GM19455 (cell line): ENCODE data around the gene KCNJ10.
A peak's percentile ranks its signal among the peaks of the same experiment; 100 is the strongest.
"Not testable (repeated sequence)": the region's sequence is repeated elsewhere in the genome, so short reads cannot be mapped to it uniquely, and the experiment has no call there.

ENCODE experiments used
- ATAC-seq: cut with Tn5 transposase; IDR thresholded peaks from one replicate; pipeline ENCODE4 v1.9.1; 2021; ENCODE audit not compliant: unreplicated experiment

KCNJ10 gene

GRCh38 chr1:160062230-160062532 is 7.8 kb downstream of the KCNJ10 start:
- ATAC-seq: no peak

DNA sequence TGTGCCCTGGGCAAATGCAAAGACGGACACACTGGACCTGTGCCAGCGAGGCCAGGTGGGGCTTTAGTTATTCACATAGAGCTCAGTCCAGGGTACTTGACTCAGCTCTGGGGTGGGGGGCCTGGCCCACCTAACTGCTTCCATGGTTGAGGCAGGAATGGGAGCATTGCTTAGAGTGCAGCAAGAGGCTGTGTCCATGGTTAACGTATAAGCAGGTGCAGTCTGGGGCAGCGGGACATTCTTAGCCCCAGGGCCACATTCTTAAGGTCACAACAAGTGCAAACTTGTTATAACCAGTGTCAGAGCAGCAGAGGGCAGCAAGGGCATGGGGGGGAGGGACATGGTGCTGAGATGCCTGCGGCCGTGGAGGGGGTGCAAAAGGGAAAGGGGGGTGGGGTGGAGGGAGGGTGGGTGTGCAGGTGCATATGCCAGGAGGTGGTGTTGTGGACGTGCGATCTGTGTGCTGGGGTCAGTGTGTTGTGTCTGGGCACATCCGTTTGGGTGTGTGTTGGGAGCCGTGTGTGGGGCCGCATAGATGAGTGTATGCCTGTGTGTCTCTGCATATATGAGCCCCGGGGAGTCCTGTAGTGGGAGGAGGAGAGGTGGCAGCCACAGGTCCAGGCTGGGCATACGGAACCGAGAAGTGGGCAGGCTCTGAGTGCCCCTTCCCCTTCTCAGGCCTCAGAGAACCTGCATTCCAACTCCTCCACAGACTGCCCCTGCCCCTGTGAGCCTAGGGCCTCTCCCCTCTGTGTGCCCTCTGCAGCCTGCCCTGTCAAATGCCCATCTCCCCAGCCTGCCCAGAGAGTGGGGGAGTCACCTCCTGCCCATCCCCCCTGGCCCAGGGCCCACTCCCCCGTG is 8.4 kb downstream of the KCNJ10 start:
- no peak for ATAC-seq

GRCh38 chr1:160058087-160058486 is 11.9 kb downstream of the KCNJ10 start:
- no peak for ATAC-seq

GRCh38 chr1:160056648-160057169 is 13.3 kb downstream of the KCNJ10 start:
- ATAC-seq: no peak

GRCh38 chr1:160053548-160054365 is 16.2 kb downstream of the KCNJ10 start:
- no peak for ATAC-seq

- ATAC-seq: no peak
Measured at GRCh38 chr1:160052936-160053335, 17.0 kb downstream of the KCNJ10 start.

DNA sequence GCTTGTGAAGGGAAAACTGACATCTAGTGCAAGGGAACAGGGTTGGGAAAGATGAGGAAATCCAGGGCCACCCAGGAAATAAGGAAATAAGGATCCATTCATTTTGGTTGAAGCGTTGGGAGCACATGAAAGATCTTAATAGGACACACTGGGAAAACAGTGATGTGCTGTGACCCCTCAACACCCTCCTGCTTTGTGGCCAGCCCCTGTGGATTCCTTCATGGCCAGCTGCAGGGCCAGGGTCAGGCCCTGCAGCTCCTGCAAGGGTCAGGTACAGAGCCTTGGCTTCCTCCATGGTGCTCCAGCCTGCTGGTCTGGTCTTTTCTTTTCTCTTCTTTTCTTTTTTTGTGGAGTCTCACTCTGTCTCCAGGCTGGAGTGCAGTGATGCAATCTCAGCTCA is 19.3 kb downstream of the KCNJ10 start:
- ATAC-seq: no peak

- ATAC-seq: not testable (repeated sequence)
Measured at GRCh38 chr1:160050182-160050581, 19.8 kb downstream of the KCNJ10 start.

- no peak for ATAC-seq
Measured at GRCh38 chr1:160049101-160049500, 20.9 kb downstream of the KCNJ10 start.

GRCh38 chr1:160048335-160048734 is 21.6 kb downstream of the KCNJ10 start:
- no peak for ATAC-seq

DNA sequence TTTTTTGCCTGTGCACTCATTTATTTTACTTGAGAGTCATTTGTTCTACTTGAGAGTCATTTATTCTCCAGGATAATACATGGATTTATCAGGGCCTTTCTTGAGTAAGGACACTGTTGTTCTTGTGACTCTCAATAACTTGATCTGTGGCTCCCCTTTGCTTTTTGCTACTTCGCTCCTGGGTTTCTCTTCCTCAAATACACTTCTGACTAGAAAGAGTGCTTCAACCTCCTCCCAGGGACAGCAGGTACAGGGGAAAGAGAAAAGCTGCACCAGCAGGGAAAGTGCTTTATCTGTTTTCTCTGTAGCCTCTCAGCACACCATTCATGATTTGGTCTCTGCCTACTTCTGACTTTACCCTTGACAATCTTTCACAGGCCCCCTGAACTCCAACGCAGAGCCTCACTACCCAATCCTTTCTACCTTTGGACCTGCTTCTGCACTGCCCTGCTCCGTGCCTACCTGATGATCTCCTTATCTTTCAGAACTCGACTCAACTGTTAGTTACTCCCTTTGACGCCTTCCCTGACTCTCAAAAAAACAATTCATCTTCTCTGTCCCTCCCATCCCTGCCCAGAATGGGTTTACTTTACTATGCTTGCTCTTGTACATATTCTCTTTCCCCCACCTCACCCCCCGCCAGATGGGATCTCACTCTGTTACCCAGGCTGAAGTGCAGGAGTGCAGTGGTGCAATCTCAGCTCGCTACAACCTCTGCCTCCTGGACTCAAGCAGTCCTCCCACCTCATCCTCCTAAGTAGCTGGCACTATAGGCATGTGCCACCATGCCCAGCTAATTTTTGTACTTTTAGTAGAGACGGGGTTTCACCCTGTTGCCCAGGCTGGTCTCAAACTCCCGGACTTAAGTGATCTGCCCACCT is 22.6 kb downstream of the KCNJ10 start:
- peak; percentile 45 for ATAC-seq

DNA sequence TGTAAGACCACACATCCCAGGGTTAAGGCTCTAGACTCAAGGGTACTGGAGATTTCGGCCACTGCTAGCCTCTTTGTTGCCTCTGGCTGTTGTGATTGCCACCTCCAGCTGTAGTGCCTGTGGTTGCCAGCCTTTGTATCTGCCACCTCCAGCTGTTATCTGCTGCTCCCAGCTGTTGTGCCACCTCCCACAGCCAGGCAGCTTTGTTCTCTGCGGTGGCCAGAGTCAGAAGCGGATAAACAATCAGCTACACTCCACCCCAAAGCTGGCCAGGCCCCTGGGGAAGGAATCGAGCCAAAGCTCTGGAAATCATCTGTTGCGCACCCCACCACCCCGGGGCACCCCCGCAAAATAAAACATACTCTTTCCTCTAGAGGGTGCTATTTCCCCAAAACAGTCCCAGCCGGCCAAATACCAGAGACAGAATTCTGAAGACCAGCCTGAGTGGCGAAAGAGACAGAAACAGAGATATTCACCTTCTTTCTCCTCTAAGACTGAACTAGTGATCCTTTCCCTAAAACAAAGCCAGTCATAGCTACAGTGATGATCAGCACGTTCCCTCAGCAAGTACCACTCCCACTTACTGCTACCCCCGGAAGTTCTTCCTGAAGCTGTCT is 23.4 kb downstream of the KCNJ10 start:
- peak; percentile 81 for ATAC-seq

- no peak for ATAC-seq
Measured at GRCh38 chr1:160045653-160046052, 24.3 kb downstream of the KCNJ10 start.

DNA sequence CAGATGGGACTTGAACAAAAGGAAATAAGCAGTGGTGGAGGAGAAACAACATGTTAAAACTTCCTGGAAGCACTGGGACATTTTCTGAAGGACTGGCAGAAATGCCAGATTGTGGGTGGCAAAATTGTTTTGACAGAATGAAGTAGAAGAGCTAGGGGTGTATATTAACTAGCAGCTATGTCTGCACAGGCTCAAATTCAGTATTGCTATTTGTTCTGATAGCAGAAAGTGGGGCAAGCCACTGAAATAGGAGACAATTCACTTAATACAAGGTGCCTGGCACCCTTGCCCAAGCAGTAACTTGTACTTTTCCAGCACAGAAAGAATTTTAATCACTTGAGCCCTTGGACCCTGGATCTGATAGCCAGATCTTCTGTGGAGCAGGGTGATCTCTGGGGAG is 26.4 kb downstream of the KCNJ10 start:
- ATAC-seq: no peak

DNA sequence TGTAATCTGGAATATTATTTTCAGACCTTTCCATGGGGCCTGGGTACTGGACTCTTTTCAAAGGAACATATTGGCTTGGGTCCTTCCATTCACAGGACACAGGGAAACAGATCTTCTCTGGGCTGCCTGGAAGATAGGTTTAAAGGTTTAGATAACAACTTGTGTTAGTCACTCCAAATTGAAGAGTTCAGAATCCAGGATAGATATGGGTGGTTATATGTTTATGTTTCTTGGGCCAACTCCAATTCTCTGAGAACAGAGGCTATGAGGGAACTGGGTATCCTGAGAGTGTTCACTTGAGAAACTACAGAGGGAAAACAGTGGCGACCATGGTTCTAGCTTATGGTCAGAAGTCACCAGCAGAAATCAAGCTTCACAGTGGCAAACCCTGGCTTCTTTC is 29.5 kb downstream of the KCNJ10 start:
- no peak for ATAC-seq

DNA sequence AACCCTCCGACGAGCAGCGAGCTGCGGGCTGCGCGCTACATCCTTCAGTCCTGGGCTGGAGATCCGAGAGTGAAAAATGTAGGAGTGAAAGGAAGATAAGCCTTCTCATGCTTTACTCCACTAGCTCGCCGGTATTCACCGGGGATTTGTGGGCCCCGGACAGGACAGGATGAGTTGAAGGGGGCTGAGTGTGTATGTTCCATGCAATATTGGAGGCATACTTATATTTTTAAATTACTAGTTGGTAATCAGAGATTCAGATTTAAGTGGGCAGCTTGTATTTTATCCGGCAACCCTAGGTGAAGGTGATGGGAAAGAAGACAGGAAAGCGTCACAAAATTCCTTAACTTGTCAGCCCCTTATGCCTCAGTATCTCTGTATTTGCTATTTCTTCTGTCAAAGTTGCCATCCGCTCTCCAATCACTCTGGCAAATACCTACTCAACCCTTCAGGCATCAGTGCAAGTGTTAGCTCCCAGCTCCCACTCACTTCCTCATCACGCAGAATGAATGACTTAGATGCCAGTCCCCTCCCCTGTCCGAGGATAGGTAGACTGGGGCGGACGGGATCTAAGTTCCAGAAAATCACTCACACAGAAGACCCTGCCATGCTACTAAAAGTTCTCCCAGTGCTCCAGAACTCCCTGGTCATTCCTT is 37.7 kb downstream of the KCNJ10 start:
- peak; percentile 29 for ATAC-seq

DNA sequence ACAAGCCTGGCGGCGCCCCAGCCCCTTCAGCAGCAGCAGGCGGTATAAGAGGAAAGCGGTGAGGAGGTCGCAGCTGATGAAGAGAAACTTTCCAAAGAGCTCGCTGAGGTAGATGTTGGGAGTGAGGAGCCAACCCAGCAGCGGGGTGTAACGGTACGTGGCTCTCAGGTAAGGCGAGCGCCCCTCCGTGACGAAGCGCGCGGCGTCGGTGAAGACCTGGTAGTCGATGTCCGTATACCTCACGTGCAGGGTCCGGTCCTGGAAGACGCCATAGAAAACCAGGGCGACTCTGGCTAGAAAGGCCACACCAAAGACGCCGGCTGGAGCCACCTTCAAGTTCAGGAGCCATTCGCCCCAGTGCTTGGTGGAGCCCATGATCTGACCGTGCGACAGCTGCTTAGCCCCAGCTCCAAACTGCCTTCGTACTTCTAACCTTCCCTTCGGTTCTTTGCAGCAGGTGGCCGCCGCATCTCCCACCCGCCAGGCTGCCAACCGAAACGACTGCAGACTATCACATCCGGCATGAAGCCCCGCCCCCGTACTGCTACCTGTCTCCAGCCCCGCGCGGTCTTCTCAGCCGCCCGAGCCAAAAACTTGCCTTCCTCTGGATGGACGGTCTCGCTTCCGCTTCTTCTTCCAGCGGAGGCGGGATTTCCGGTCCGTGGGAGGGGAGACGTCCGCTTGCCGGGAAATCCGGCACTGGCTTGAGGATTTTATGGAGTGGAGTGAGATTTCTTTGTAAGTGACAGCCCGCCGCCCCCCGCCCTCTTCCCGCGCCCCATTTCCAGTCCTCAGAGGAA is 38.4 kb downstream of the KCNJ10 start, which contains the start of gene PIGM:
PIGM (minus strand) TSS at position 626 of the 800 bp plus-strand sequence; CDS start at position 375, 251 bp downstream.
- peak; percentile 93 for ATAC-seq

DNA sequence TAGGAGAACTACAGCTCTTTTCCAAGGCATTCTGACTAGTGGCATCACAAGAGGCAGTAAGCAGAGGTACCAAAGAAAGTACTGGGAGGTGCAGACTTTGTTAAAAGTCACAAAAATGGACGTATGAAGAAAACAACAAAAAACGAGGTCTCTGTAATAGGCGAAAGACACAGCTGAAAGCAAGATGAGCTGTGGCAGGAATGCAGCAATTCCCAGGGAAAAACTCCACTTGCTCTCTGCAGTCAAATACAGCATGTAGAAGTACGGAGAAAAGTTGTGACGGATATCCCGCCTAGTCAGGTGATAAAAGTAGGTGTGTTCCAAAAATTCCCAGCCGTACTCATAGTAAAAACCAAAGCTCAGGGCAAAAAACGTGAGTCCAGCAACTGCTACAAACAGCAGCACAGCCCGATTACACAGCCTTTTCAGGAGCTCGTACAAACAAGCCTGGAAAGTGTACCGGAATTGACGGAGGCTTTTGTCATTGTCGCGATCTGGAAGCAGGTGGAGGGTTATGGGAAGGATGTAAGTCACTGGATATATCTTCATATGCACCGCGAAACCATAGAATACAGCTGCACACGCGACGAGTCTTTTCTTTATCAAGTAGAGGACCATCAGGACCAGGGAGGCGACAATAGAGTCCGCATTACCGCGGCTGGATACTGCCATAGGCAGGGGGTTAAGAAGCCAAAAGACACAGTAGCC is 39.1 kb downstream of the KCNJ10 start:
- ATAC-seq: peak; percentile 10

DNA sequence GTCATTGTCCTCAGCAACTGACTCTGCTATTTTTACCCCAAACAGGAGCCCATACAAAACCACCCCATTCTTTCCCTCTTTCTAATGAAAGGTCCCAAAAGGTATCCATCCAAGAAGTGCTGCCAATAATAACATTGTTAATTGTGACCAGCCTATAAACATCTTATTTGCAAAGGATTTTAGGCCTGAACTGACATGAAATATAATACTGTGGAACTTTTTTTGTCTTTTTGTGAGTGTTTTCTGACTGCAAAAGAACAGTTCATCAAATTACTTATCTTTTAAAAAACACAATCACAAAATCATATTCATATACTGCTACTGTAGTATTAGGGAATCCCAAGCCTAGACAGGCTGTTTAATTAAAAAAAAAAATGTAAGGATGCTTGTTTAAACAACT is 41.5 kb downstream of the KCNJ10 start:
- ATAC-seq: no peak
